Stimulated activated CD8-positive, alpha-beta memory T cell treated with anti-CD3 and anti-CD28 coated beads, Interleukin-12 subunit alpha, Interleukin-12 subunit beta, amount 100 ng/mL, for 24 hours (primary cell): Measurements from ENCODE around the gene ANKRD33B.
"Not testable (repeated sequence)": the region's sequence is repeated elsewhere in the genome, so short reads cannot be mapped to it uniquely, and the experiment has no call there.

ENCODE experiments used
- DNase-seq: peaks from one replicate; pipeline ENCODE4 v3.0.0-alpha.2; 2020; ENCODE audit errors: extremely low read depth

The ANKRD33B gene

DNA sequence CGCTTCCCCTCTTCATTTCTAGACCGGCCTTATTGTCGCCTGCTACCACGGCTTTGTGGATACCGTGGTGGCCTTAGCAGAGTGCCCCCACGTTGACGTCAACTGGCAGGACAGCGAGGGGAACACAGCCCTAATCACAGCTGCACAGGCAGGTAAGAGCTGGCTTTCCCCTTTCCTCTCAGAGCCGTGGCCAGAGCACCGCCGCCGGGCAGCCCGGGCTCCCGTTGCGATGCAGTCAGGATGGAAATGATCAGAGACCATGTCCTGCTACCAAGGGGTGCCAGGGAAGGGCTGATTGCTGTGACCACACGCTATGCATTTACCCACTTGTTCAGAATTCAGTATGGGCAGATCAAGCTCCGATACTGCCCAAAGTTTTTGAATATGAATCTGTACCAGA, 54.4 kb downstream of the ANKRD33B start:
- DNase-seq: no peak

DNA sequence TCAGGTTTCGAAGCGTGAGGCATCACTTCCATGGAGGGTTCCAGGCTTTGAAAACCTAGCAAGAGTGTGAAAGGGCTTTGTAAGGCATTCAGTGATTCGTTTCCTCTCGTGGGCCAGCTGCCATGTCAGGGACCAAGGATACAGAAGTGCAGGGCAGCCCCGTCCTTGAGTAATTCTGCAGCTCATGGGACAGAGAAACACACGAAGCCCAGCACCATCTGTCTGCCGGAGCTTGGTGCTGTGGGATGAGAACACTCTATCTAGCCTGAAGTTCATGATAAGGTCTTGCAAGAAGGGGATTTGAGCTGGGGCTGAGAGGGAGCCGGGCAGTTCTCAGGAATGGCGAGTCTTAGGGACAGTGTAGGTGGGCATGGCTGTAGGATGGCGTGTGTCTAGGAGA, 55.8 kb downstream of the ANKRD33B start:
- DNase-seq: no peak

GRCh38 chr5:10620346-10620745, 56.5 kb downstream of the ANKRD33B start:
- DNase-seq: no peak

GRCh38 chr5:10621832-10622231, 58.0 kb downstream of the ANKRD33B start:
- DNase-seq: no peak

- DNase-seq: no peak
Observed at GRCh38 chr5:10622810-10623209, 58.9 kb downstream of the ANKRD33B start.

DNA sequence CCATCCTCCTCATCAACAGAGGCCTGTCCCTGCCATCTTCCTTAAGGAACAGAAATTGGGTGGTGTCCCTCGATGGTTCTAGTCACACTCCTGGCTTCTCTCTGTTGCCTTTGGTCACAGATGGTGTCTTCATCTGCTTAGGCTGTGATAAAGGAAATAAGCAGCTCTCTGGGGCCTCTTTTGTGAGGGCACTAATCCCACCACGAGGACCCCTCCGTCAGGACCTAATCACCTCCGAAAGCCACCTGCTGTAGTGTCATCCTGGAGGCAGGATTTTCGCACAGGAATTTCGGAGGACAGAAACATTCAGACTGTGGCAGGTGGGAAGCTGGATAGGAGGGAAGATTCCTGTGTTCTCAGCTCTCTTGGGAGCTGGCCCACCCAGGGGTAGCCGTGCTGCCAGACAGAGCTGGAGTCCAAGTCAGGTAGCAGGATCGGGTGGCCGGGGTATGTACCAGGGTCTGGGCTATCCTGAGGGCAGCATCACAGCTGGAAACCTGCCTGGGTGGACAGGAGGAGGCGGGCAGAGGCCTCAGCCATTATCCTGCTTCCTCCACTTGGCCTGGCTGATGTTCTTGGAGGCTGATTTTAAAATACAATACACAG, 59.5 kb downstream of the ANKRD33B start:
- DNase-seq: no peak

DNA sequence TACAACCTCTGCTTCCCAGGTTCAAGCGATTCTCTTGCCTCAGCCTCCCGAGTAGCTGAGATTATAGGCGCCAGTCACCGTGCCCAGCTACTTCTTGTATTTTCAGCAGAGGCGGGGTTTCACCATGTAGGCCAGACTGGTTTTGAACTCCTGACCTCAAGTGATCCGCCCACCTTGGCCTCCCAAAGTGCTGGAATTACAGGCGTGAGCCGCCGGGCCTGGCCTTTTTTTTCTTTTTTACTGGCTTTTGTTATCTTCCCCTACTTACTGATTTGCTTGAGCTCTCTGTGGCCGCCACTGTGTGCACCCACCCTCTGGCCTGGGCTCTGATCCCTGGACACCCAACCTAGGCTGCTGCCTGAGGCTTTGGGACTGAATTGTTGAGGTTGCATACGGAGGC, 60.3 kb downstream of the ANKRD33B start:
- no peak for DNase-seq

- DNase-seq: no peak
Observed at GRCh38 chr5:10624679-10625078, 60.8 kb downstream of the ANKRD33B start.

GRCh38 chr5:10625700-10626472, 62.0 kb downstream of the ANKRD33B start:
- DNase-seq: no peak

- DNase-seq: no peak
Observed at GRCh38 chr5:10626473-10627013, 62.7 kb downstream of the ANKRD33B start.

DNA sequence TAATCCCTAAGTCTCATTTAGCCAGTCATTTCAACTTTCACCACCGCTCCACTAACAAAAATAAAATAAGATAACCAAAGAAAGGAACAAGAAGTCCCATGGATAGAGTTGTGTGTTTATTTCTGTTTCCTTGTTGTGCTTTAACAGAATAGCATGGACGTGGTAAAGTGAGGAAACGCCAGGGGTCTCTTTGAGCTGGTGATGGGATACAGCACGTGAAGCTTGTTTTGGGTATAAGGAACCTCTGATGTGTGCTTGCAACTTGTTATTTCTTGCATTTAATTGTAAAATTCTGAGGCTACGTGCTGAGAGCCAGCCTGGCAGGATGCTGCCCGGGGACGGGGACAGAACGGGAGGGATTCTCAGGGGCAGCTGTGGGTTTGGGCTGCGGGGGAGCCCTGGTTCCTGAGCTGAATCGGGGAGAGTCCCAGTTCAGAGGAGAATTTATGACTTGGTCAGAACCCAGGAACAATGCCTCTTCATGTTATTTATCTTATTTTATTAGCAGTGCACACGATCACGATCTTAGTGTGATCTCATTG, 63.4 kb downstream of the ANKRD33B start:
- DNase-seq: no peak

- DNase-seq: no peak
Observed at GRCh38 chr5:10628601-10629000, 64.7 kb downstream of the ANKRD33B start.

- DNase-seq: no peak
Observed at GRCh38 chr5:10629682-10630081, 65.8 kb downstream of the ANKRD33B start.

DNA sequence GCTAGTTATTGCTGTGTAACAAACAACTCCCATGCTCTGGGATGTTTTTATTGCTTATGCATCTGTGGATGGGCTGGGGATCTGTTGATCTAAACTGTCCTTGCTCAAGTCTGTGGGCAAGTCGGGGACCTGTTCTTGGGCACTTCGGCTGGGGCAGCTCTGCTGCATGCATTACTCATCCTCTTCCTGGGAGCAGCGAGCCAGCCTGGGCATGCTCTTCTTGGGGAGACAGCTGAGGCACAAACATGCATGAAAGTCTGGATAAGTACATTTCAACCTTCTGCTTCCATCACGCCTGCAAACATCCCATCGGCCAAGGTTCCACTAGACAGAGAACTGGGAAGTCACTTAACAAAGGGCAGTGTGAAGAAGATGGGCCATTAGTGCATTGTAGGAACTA, 66.3 kb downstream of the ANKRD33B start:
- no peak for DNase-seq

- not testable (repeated sequence) for DNase-seq
Observed at GRCh38 chr5:10630744-10631143, 66.9 kb downstream of the ANKRD33B start.

GRCh38 chr5:10631316-10631996, 67.6 kb downstream of the ANKRD33B start:
- no peak for DNase-seq

- peak; percentile 31 for DNase-seq
Observed at GRCh38 chr5:10632110-10632761, 68.4 kb downstream of the ANKRD33B start.

DNA sequence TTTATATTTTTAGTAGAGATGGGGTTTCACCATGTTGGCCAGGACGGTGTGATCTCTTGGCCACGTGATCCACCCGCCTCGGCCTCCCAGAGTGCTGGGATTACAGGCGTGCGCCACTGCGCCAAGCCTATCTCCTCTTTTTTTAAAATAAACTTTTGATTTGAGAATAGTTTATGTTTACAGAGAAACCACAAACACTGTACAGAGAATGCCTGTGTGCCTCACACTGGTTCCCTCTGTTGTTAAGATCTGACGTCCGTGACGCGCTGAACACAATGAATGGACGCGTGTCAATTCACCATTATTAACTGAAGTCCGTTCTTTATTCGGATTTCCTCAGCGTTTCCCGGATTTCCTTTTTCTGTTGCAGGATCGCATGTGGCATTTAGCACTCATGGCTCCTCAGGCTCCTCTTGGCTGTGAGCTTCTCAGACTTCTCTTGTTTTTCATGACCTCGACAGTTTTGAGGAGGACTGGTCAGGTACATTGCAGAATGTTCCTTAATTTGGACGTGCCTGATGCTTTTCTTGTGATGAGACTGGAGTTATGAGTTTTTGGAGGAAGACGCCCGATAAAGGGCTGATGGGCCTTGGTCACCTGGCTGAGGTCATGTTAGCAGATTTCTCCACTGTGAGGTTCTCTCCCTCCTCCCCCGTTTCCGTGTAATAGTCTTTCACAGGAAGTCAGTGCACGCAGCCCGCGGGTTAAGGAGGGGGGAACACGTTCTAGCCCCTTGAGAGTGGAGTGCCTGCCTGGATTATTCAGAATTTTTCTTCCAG, 69.6 kb downstream of the ANKRD33B start:
- DNase-seq: no peak

DNA sequence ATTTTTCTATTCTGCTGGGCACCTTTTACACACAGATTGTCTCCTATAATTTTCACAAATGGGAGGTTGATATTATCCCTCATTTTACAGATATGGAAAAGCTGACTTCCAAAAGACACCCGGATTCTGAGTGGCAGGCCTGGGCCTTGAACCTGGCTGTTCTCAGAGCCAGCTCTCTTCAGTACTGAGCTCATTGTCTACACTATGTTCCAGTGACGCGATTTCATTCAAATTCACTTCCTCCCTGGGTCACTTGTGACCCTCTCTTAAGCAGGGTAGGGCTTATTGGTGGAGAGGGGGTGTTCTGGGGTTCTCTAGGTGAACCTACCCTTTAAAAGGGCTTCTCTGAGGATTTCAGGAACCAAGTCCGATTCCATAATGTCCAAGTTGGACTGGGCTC, 70.2 kb downstream of the ANKRD33B start:
- no peak for DNase-seq

DNA sequence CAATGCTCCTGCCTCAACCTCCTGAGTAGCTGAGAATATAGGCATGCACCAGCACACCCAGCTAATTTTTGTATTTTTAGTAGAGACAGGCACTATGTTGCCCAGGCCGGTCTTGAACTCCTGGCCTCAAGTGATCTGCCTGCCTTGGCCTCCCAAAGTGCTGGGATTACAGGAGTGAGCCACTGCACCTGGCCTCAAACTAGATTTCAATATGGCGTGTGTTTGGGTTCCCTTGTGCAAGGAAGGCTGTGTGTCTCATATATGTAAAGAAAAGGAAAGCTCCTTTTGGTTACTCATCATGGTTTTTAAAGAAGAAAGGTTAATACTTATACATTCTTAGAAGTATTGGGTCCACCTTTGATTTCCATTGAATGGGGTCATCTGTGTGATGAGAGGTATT, 70.7 kb downstream of the ANKRD33B start:
- no peak for DNase-seq

DNA sequence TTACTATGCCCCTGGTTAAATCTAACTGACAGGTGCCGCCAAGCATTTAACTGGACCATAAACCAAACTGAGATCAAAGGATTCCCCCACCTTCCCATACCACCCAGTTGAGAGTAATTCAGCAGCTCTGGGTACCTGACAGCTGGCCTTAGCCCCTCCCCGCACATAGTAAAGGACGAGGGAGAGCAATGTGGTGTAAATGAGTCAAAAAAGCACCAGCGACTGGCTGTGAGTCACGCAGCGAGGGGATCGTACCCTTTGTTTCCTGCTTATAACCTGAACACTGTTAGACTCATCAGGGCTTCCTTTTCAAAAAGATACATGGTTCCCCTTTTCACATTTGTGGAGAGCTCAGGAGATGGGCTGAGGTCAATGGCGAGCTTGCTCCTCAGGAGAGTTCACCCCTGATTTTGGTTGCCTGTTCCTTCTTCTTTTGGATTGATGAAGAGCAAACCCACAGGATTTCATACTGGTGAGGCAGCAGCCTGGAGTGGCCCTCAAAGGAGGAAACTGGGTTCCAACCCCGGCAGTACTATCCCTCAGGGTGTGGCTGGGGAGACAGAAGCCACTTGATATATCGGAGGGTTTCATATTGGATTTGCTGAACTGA, 71.5 kb downstream of the ANKRD33B start:
- peak; percentile 55 for DNase-seq
